ENCODE measurements around the gene NELL1. TPM values are rescaled to one million over a fixed set of nuclear protein-coding genes. Genes with fewer than 3 reads are reported as not detected.

Gene NELL1
- total RNA-seq, 6 experiments from 2014 or later, result not detected

DNA sequence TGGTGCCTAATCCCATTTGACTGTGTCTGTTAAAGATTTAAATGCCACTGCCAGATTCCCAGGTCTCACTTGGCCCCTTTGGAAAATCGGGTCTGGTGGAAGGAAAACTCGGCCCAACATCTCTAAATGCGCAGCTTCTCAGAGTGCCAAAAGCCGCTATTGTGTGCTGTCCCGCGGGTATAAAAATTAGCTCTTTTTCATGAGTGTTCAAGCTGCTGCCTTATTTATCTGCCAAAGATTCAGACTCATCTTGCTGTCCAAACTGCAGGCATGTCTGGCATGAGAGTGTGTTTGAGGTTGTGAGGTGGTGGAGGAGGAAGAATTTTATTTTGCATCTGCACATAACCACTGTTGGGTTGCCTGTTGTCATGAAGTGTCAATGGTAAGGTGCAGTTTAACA lies 91.4 kb downstream of the NELL1 start:
- Histone ChIP-seq H3K36me3 (no peaks in the 10 kb centered on the region), H3K9me3 (no peaks in the 10 kb centered on the region), H3K4me1 (no peaks in the 10 kb centered on the region), H3K4me3 (no peak overlapping the region), H3K27me3 (no peaks in the 10 kb centered on the region), H3K27ac (no peak overlapping the region)
- ATAC-seq (no peak), DNase-seq (no peak)
- WGBS (ENCODE audit: insufficient coverage, low coverage, low lambda C conversion rate, missing lambda C conversion rate), result 45% methylated on average over 6 of the region's 6 CpGs
- intact Hi-C loops (cut with DNase I), result no loop called here
- TF ChIP-seq, protein P1, sequence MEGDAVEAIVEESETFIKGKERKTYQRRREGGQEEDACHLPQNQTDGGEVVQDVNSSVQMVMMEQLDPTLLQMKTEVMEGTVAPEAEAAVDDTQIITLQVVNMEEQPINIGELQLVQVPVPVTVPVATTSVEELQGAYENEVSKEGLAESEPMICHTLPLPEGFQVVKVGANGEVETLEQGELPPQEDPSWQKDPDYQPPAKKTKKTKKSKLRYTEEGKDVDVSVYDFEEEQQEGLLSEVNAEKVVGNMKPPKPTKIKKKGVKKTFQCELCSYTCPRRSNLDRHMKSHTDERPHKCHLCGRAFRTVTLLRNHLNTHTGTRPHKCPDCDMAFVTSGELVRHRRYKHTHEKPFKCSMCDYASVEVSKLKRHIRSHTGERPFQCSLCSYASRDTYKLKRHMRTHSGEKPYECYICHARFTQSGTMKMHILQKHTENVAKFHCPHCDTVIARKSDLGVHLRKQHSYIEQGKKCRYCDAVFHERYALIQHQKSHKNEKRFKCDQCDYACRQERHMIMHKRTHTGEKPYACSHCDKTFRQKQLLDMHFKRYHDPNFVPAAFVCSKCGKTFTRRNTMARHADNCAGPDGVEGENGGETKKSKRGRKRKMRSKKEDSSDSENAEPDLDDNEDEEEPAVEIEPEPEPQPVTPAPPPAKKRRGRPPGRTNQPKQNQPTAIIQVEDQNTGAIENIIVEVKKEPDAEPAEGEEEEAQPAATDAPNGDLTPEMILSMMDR (IDR thresholded peaks at IDR 0.05), result no peak
- TF ChIP-seq POLR2A (IDR thresholded peaks at IDR 0.05), result no peak

DNA sequence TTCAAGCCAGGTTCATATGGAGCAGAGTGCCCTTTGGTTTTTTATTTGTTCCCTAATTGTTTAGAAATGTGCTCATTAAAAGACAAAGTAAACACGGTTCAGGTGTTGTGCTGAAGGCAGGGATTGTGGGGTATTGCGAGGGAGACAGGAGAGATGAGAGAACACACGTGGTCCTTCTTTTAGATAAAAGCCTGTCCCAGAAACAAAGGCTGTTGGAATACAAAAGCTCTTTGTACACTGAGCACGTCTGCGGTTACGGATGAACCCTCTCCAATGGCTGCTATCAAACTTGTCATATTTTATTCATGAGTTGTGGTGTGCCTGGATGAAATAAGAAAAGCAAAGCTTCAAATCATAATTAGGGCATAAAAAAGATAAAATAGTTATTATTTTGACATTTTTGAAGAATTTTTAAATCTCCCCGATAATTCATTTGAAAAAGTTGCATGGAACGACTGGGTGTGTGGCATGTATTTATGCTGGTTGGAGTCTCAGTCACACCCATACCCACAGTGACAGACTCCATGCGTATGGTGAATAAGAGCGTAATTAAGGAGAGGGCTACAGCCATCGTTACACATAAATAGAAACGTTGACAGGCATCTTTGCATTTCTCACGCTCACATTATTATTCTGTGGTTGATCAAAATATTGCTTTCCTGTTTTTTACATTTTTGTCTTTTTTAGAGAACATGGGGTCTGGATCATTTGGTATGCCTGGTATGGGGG lies 92.9 kb downstream of the NELL1 start:
- Histone ChIP-seq H3K4me3 (no peak overlapping the region), H3K27me3 (no peaks in the 10 kb centered on the region), H3K36me3 (no peaks in the 10 kb centered on the region), H3K27ac (no peak overlapping the region), H3K4me1 (no peaks in the 10 kb centered on the region), H3K9me3 (no peaks in the 10 kb centered on the region)
- TF ChIP-seq, protein P1 (IDR thresholded peaks at IDR 0.05), result no peak
- no peak for TF ChIP-seq POLR2A (IDR thresholded peaks at IDR 0.05)
- DNase-seq (no peak), ATAC-seq (no peak)
- WGBS (ENCODE audit: insufficient coverage, low coverage, low lambda C conversion rate, missing lambda C conversion rate), result 54% methylated on average over 12 of the region's 13 CpGs
- intact Hi-C loops (cut with DNase I), result no loop called here

DNA sequence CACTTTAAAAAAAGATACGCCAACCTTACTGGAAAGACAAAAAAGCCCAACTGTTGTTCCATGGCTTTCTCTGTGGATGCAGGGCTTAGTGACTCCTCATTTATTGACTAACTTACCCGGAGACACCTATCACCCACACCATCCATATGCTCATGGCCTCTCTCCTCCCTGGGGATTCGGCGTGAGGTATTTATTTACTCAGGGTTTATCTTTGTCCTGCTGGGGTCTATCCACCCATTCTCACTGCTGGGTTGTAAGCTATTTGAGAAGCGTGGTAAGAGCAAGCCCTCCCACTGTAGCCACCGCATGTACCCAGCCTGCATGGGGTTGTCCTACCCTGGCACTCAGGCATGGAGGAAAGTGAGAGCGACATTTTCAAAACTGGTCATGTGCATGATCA lies 93.6 kb downstream of the NELL1 start:
- TF ChIP-seq, protein P1 (IDR thresholded peaks at IDR 0.05), result no peak
- no peak for TF ChIP-seq POLR2A (IDR thresholded peaks at IDR 0.05)
- no peaks in the 10 kb centered on the region for H3K36me3 ChIP-seq
- no peak for ATAC-seq

DNA sequence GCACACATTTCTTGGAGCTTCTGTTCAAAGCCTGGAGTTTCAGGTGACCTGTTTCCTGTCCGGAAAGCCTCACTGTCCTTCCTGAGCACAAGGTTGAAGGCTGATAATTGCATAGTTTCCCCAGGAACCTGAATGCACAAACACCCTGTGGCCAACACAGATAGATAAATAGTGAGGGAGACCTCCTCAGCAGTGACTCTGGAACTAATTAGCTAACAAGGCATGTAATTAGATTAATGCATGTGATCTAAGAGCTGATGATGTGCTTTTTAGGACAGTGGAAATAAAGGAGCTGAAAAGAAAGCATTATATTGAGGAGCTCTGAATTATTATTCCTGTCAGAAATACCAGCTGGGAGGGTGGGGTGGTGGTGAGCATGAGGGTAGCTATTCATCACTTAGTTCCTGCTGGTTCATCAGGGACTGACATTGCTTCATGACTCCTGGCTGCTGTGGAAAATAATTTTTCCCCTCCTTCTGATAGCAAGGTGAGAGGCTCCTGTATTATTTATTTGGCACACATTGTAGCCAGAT lies 101.1 kb downstream of the NELL1 start:
- Histone ChIP-seq H3K4me1 (no peaks in the 10 kb centered on the region), H3K9me3 (no peaks in the 10 kb centered on the region), H3K27me3 (no peaks in the 10 kb centered on the region), H3K4me3 (no peak overlapping the region), H3K27ac (no peak overlapping the region), H3K36me3 (no peaks in the 10 kb centered on the region)
- DNase-seq, result no peak
- TF ChIP-seq, protein P1 (IDR thresholded peaks at IDR 0.05), result no peak
- TF ChIP-seq POLR2A (IDR thresholded peaks at IDR 0.05), result no peak
- ATAC-seq, result no peak
- intact Hi-C loops (cut with DNase I), result no loop called here
- WGBS (ENCODE audit: insufficient coverage, low coverage, low lambda C conversion rate, missing lambda C conversion rate), result 27% methylated on average over 1 of the region's 1 CpG

More for the DNA sequence above, 93.6 kb downstream of the NELL1 start:
- intact Hi-C loops (cut with DNase I), result no loop called here
- Histone ChIP-seq H3K4me1 (no peaks in the 10 kb centered on the region), H3K27ac (no peak overlapping the region), H3K27me3 (no peaks in the 10 kb centered on the region), H3K9me3 (no peaks in the 10 kb centered on the region), H3K4me3 (no peak overlapping the region)
- WGBS (ENCODE audit: insufficient coverage, low coverage, low lambda C conversion rate, missing lambda C conversion rate), result 43% methylated on average over 6 of the region's 7 CpGs
- no peak for DNase-seq
